IMR-90 (cell line): ENCODE measurements around the gene TCP11. TPM values are rescaled to one million over a fixed set of nuclear protein-coding genes. Genes with fewer than 3 reads are reported as not detected.

Experiments
- ATAC-seq: fragments of 200-7000 bp; cut with Tn5 transposase; 2 replicates; pipeline ENCODE4 v1.9.1; 2020; ENCODE audit warnings: low read depth, mild to moderate bottlenecking, moderate library complexity
- Bru-seq: library from RNA; stranded (reverse); fragments of 400-500 nt; gene quantifications from one replicate; lab custom pipeline; 2021; lab: Mats Ljungman, UMichigan
- BruChase-seq, 2 experiments: library from RNA; stranded (reverse); fragments of 400-500 nt; gene quantifications; one replicate each; lab custom pipeline; 2021; lab: Mats Ljungman, UMichigan
- BruUV-seq: library from RNA; stranded (reverse); fragments of 400-500 nt; replicated peaks from 2 replicates; lab custom pipeline; 2021; lab: Mats Ljungman, UMichigan
- CTCF ChIA-PET: fragments of 300-600 bp; formaldehyde crosslinking; extraction: SDS; loops from one replicate; lab custom pipeline; 2021; ENCODE audit warnings: antibody characterized with exemption; lab: Yijun Ruan, JAX
- POLR2A ChIA-PET: fragments of 300-600 bp; sonication (Branson Sonifier 250); formaldehyde crosslinking; loops from one replicate; lab custom pipeline; 2022; ENCODE audit warnings: antibody characterized with exemption; ENCODE audit not compliant: unreplicated experiment; lab: Charles Lee
- DNase-seq: peaks from one replicate; pipeline ENCODE4 v3.0.0; 2013
- H2AFZ ChIP-seq: replicated peaks from 2 replicates; pipeline ENCODE3; 2013; ENCODE audit warnings: low read length, mild to moderate bottlenecking; ENCODE audit not compliant: poor library complexity
- H2AK5ac ChIP-seq: 2 replicates; pipeline ENCODE4 v1.6.1; 2013; ENCODE audit warnings: low read depth, low read length, inconsistent platforms
- H2AK9ac ChIP-seq: replicated peaks from 2 replicates; pipeline ENCODE3; 2013; ENCODE audit warnings: mild to moderate bottlenecking, low read depth, low read length, moderate library complexity; ENCODE audit not compliant: poor library complexity
- H2BK120ac ChIP-seq: 2 replicates; pipeline ENCODE4 v1.6.1; 2013; ENCODE audit warnings: low read depth, low read length, inconsistent platforms
- H2BK15ac ChIP-seq: 3 replicates; pipeline ENCODE4 v1.6.1; 2013; ENCODE audit warnings: low read depth, low read length, inconsistent platforms
- H2BK20ac ChIP-seq: 2 replicates; pipeline ENCODE4 v1.6.1; 2013; ENCODE audit warnings: low read depth, mild to moderate bottlenecking, inconsistent platforms, low read length, moderate library complexity
- H2BK5ac ChIP-seq: 2 replicates; pipeline ENCODE4 v1.6.1; 2013; ENCODE audit warnings: mild to moderate bottlenecking, low read depth, low read length, inconsistent platforms; ENCODE audit not compliant: poor library complexity, severe bottlenecking
- H3K14ac ChIP-seq: replicated peaks from 2 replicates; pipeline ENCODE4 v1.6.1; 2013; ENCODE audit warnings: low read depth, low read length, inconsistent platforms
- H3K18ac ChIP-seq: 2 replicates; pipeline ENCODE4 v1.6.1; 2013; ENCODE audit warnings: low read depth, low read length, control low read depth
- H3K23ac ChIP-seq: 2 replicates; pipeline ENCODE4 v1.6.1; 2013; ENCODE audit warnings: low read depth, low read length, inconsistent platforms
- H3K27ac ChIP-seq: 2 replicates; pipeline ENCODE4 v1.5.1; 2013; ENCODE audit warnings: mild to moderate bottlenecking, control low read depth, low read length; ENCODE audit not compliant: insufficient read depth
- H3K27me3 ChIP-seq: 2 replicates; pipeline ENCODE4 v1.6.1; 2013; ENCODE audit warnings: low read length; ENCODE audit not compliant: control insufficient read depth, insufficient read depth
- H3K36me3 ChIP-seq: 2 replicates; pipeline ENCODE4 v1.6.1; 2013; ENCODE audit warnings: low read length, mixed read lengths; ENCODE audit not compliant: control insufficient read depth, insufficient read depth
- H3K4ac ChIP-seq: 2 replicates; pipeline ENCODE4 v1.6.1; 2013; ENCODE audit warnings: low read depth, low read length, inconsistent platforms
- H3K4me1 ChIP-seq: 2 replicates; pipeline ENCODE4 v1.6.1; 2013; ENCODE audit warnings: low read length, mixed read lengths; ENCODE audit not compliant: control insufficient read depth, insufficient read depth
- H3K4me2 ChIP-seq: 2 replicates; pipeline ENCODE4 v1.6.1; 2013; ENCODE audit warnings: low read depth, mild to moderate bottlenecking, control low read depth, low read length, moderate library complexity
- H3K4me3 ChIP-seq: 2 replicates; pipeline ENCODE4 v1.5.1; 2013; ENCODE audit warnings: low read depth, mild to moderate bottlenecking, control low read depth, low read length, moderate library complexity; ENCODE audit not compliant: insufficient read depth
- H3K56ac ChIP-seq: 2 replicates; pipeline ENCODE4 v1.6.1; 2013; ENCODE audit warnings: low read length, inconsistent platforms; ENCODE audit not compliant: insufficient read depth; ENCODE audit errors: extremely low read depth
- H3K79me1 ChIP-seq, 2 experiments: 2 replicates each; pipeline ENCODE4 v1.6.1; 2013; ENCODE audit warnings: low read length in 2 of 2, inconsistent platforms in 1 of 2, low read depth in 1 of 2
- H3K9ac ChIP-seq: 2 replicates; pipeline ENCODE4 v1.6.1; 2013; ENCODE audit warnings: low read depth, low read length, control low read depth
- H3K9me1 ChIP-seq: 2 replicates; pipeline ENCODE4 v1.6.1; 2013; ENCODE audit warnings: low read length, inconsistent platforms; ENCODE audit not compliant: insufficient read depth
- H3K9me3 ChIP-seq: 2 replicates; pipeline ENCODE4 v1.6.1; 2013; ENCODE audit warnings: low read length; ENCODE audit not compliant: control insufficient read depth, insufficient read depth
- H4K20me1 ChIP-seq: 2 replicates; pipeline ENCODE4 v1.6.1; 2013; ENCODE audit warnings: low read length, inconsistent platforms; ENCODE audit not compliant: insufficient read depth
- H4K5ac ChIP-seq: 2 replicates; pipeline ENCODE4 v1.6.1; 2013; ENCODE audit warnings: mild to moderate bottlenecking, low read depth, low read length, control low read depth
- H4K8ac ChIP-seq, 2 experiments: 2 replicates each; pipeline ENCODE4 v1.6.1; 2013; ENCODE audit warnings: low read depth in 2 of 2, low read length in 2 of 2, control low read depth in 1 of 2, inconsistent platforms in 1 of 2
- H4K91ac ChIP-seq: 2 replicates; pipeline ENCODE4 v1.6.1; 2013; ENCODE audit warnings: low read depth, low read length, inconsistent platforms; ENCODE audit not compliant: insufficient read depth
- CHD1 ChIP-seq: IDR thresholded peaks from 2 replicates; pipeline ENCODE4 v1.6.1; 2012; ENCODE audit warnings: low read depth, low read length, improper control_type of control experiment
- CTCF ChIP-seq: conservative IDR thresholded peaks from 2 replicates; pipeline ENCODE4 v1.5.1; 2012; ENCODE audit warnings: mild to moderate bottlenecking, low read depth, low read length, improper control_type of control experiment
- WGBS, 2 experiments: methylation state at CpG; one replicate each; pipeline versions ENCODE4 v1.1.5 to v1.1.7; 2013; ENCODE audit warnings: missing lambda C conversion rate in 2 of 2; ENCODE audit not compliant: insufficient read length in 1 of 2; ENCODE audit errors: extremely low coverage in 2 of 2; 5-methylcytosine and 5-hydroxymethylcytosine counted together
- dilution Hi-C: fragments of 300-500 bp; cut with HindIII; formaldehyde crosslinking; loops from one replicate; pipeline ENCODE4 v1.14.3; 2018; ENCODE audit warnings: low sequenced_read_pairs; ENCODE audit not compliant: unreplicated experiment
- in situ Hi-C: fragments of 300-500 bp; cut with MboI; formaldehyde crosslinking; loops from 3 replicates; pipeline ENCODE4 v1.14.3; 2019; ENCODE audit warnings: low sequenced_read_pairs, inconsistent platforms, mixed read lengths
- intact Hi-C: fragments of 100-400 bp; cut with micrococcal nuclease; formaldehyde crosslinking; loops from 2 replicates; pipeline ENCODE4 v1.10.0; 2022
- long read RNA-seq: library from polyadenylated mRNA; unstranded; transcript quantifications from one replicate; pipeline ENCODE4 v2.0.0, GENCODE V29; 2021; ENCODE audit not compliant: unreplicated experiment
- polyA plus RNA-seq, 3 experiments: library from polyadenylated mRNA; depleted of rRNA; stranded (reverse); fragments of >200 nt; gene quantifications; 2 replicates each; pipeline ENCODE4 v1.2.3, GENCODE V29; 2012; ENCODE audit warnings: low replicate concordance in 1 of 3
- total RNA-seq: library from RNA; depleted of rRNA; stranded (reverse); fragments of >200 nt; gene quantifications from 2 replicates; pipeline ENCODE4 v1.2.3, GENCODE V29; 2012; rRNA removed

The TCP11 gene
- 0.36 and 0.56 TPM in 2 replicates for total RNA-seq
- polyA plus RNA-seq (2012; rRNA removed): 0.30 and 0.34 TPM in 2 replicates
- polyA plus RNA-seq (2012; cell fraction: cytosol; rRNA removed): 0.16 TPM in 1 of 2 replicates, not detected in the other
- 0.09 and 0.11 TPM in 2 replicates for polyA plus RNA-seq (2012; cell fraction: nucleus; rRNA removed; ENCODE audit: low replicate concordance)
- Bru-seq, nascent RNA: not detected
- BruChase-seq, experiment 1, labeled RNA remaining after a 6-hour chase: percentile 13 among the genes with signal in this experiment
- BruChase-seq, experiment 2, labeled RNA remaining after a 2-hour chase: percentile 19 among the genes with signal in this experiment
- long read RNA-seq: 0 reads

- Histone ChIP-seq H3K9me3 (no peaks in the 10 kb centered on the region), H2BK15ac (0 out of 3 replicates have a peak within 1 kb of the TSS, but pooled peaks have one; percentile 8), H2BK20ac (no peak within 1 kb of the TSS), H3K27ac (no peak within 1 kb of the TSS), H2AK9ac (peak within 1 kb of the TSS; percentile 33), H2BK5ac (no peak within 1 kb of the TSS), H3K27me3 (no peaks in the 10 kb centered on the region), H3K4me3 (no peak within 1 kb of the TSS), H3K23ac (no peak within 1 kb of the TSS), H4K20me1 (no peaks in the 10 kb centered on the region), H4K8ac (no peak within 1 kb of the TSS), H3K36me3 (no peaks in the 10 kb centered on the region), H2AFZ (peak within 1 kb of the TSS; percentile 52), H3K9ac (no peak within 1 kb of the TSS), H3K9me1 (no peaks in the 10 kb centered on the region), H2BK120ac (peak within 1 kb of the TSS; percentile 12), H4K5ac (no peak within 1 kb of the TSS), H3K14ac (no peak within 1 kb of the TSS), H3K56ac (no peak within 1 kb of the TSS), H3K4me2 (no peak within 1 kb of the TSS), H3K4ac (peak within 1 kb of the TSS; percentile 17), H3K79me1 (no peaks in the 10 kb centered on the region), H4K91ac (no peak within 1 kb of the TSS), H3K4me1 (peaks cover 4% of the 10 kb centered on the region; the same call in 1 of the 2 replicates), H2AK5ac (no peak within 1 kb of the TSS), H3K18ac (no peak within 1 kb of the TSS)
- DNase-seq: no peak
- ChIA-PET POLR2A (no interaction called here), CTCF (interaction anchor here (0.9 kb wide), 1 partner anchor 64 kb away, joined by 3 read pairs; no protein-coding TSS in a partner anchor)
- in situ Hi-C loops (loop anchor here (25.0 kb wide), 1 partner anchor 979 kb away; no protein-coding TSS in a partner anchor), intact Hi-C loops (loop anchor here (10.0 kb wide), 1 partner anchor 314 kb away; the partner anchor contains the start of gene FANCE), dilution Hi-C loops (no loop called here)
- 66% methylated on average over 58 of the region's 69 CpGs; no CpG with 5 or more reads in 1 of the 2 experiments for WGBS, 2 experiments
- no peak for ATAC-seq
- TF ChIP-seq CTCF (no peak), CHD1 (no peak)
- BruUV-seq: no TSS peak
Measured at GRCh38 chr6:35141007-35141655, at the start of gene TCP11. Gene TCP11 (minus strand): TSS chr6:35141339. CDS start chr6:35140870, 469 bp downstream.
